GM03348 (cell line): ENCODE measurements around the gene GPC6.
A peak's percentile ranks its signal among the peaks of the same experiment; 100 is the strongest.

Source experiments
- DNase-seq: peaks from one replicate; pipeline ENCODE4 v3.0.0; 2012; ENCODE audit warnings: low spot score

GPC6 gene

DNA sequence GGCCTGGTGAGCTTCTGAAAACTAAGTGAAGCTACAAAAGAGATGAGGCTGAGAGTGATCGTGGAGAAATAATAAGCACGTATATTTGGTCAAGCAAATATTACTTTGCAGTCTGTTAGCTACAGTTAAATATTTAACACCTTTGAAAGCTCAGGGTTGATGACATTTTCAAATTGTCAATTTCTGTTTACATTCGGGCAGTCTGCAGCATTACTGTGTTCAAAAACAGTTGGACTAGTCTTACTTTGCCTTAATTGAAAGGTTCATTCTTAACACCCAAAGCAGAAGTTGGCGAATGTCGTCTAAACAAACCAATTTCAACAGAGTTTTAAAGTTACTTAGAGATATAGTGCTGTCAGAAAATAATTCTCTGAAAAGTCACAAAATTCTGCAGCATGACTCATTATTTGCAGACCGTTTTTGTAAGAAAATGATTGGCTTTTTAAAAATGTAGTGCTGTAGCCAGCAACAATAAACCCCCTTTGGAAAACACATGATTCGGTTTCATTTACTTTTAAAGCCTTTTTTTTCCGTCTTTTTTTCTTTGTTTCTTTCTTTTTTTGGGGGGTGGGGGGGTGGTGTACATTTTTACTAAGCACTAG, 549.0 kb downstream of the GPC6 start:
- DNase-seq: peak; percentile 57

DNA sequence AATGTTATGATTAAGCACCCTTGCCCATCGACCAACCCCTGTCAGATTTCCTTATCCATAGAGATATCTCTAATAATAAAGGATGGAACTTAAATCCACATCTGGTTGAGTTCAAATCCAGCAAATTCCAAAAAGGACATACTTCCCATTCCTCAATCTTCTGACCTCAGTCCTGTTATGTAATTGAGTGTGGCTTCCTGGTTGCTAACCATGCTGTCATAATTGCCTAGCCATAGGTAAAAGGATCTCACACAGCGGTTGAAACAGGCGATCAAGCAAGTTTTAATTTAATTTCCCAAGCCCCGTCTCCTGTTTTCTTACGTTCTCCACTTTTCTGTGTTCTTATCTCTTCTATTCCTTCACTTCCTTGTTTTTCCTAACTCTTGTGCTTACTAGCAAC, 550.3 kb downstream of the GPC6 start:
- DNase-seq: peak; percentile 39

DNA sequence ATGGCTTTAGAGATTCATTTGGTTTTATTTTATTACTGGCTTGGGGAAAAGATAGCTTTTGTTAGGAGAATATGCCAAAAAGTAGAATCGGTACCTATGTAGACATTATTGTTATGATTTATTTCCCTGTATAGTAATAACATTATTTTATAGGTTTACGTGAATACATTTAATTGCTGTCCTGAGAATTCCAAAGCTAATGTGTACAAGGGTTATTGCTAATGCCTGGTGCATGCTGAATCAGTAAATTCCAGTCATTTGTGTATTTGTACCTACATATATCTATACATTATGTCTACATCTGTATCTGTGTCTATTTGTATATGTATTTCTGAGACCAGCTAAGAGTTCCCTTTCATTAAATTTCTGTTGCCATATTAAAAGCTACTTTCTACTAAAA, 550.9 kb downstream of the GPC6 start:
- no peak for DNase-seq

DNA sequence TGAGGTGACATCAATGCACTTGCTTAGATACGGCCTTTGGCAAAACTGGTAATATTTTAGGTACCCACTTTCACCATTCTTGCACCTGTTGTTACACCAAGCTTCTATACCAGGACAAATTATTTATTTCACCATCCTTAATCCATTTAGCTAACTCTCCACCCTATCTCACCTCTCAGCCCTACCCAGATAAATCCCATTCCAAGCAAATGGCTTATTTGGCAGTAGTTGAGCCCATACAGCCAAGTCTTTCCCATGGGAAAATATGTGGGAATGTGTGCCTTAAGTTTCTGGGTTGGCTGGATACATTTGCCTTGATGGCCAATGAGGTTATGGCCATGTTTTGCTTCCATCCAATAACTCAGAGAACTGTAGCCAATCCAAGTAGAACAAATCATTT, 551.9 kb downstream of the GPC6 start:
- no peak for DNase-seq

DNA sequence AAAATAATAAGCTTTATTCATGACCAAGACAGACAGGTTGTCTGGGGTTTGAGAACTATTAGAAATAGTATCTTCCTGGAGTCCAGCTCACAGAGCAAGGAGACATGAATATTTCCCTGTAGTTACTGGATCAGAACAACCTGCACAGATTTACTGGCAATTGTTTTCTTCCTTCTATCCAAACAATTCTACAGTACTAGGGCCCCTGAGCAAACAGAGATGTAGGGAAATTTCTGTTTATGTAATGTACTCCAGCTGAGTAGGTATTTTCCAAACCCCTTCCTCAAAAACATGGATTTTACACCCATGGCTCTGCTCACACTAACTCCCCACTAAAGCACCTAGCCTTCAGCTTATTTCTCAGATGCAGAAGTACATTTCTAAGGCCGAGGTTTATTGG, 557.6 kb downstream of the GPC6 start:
- DNase-seq: no peak

DNA sequence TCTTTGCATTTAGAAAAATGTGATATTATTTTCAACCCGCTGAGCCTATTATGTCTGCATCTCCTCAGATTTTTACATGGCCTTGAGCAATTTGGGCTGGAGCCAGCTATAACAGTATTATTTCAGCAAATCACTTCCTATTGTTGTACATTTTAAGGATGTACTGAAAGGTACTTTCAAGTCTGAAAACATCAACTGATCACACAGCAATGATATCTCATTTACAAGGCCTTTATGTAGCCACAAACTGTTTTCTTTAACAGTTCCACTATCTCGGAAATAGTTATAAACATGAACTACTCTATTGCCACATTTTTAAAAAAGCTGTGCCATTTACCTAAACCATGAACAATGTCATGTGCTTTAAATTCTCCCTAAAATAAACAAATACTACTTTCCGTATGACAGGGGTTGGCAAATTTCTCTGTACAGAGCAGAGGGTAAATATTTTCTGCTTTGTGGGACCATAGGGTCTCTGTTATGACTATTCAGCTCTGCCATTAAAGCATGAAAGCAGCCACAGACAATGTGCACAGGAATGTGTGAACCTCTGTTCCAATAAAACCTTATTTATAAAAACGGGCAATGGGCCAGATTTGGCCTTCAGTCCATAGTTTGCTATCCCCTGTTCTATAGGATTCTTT, 560.4 kb downstream of the GPC6 start:
- no peak for DNase-seq

DNA sequence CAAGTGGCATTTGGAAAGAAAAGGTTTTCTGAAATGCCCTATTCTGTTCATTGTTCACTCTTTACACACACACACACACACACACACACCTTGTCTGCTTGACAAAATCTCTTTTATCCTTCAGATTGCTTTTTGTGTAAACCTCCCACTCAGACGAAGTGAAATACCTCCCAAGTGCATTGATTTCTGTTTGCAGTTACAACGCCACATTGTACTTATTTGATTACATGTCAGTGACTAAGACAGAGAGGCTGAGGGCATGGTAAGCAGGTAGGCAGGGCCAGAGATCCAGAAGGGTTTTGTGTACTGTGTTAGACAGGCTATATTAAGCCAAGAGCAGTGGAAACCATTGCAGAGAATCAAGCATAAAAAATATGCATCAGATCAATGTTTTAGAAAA, 561.8 kb downstream of the GPC6 start:
- DNase-seq: no peak

DNA sequence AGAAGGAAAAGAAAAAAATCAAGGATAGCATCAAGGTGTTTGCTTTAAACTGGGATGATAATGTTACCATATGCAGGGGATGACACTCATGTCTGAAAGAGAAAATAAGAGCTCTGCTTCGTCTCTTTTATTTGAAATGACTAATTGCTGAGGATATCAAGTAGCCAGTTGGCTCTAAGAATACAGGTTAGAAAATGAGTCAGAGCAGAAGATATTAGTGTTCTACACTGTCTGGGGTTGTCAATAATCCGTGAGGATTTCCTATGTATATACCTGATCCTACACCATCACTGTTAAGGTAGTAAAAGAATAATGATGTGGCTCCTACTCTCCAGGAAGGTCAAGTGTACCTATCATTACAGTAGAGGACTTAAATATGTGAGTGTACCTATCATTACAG, 562.5 kb downstream of the GPC6 start:
- no peak for DNase-seq

DNA sequence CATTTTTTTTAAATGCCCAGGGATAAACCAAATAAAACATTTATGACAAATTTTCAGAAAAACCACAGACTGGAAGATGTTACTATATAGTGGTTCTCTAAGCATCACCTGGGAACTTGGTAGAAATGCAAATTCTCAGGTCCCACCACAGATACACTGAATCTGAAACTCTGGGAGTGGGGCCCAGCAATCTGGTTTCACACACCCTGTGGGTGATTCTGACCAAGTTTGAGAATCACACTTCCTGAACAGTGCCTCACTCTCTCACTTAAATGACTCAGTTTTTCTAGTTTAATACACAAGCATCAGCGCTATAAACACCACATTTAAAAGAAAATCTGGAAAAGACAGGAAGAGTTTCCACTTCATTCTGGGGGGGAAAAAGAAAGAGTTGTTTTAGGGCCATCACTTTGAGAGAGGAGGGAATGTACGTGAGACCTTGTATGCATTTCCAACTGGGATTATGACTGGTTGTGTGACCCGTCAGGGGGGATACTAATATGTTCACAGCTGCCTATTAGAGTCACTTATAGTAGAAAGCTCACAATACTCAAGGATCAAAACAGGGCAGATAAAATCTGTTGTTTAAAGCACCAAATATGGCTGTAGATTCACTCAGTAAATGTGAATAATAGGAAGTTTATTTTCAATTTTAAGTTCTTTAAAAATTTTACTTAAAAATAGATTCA, 567.7 kb downstream of the GPC6 start:
- no peak for DNase-seq

DNA sequence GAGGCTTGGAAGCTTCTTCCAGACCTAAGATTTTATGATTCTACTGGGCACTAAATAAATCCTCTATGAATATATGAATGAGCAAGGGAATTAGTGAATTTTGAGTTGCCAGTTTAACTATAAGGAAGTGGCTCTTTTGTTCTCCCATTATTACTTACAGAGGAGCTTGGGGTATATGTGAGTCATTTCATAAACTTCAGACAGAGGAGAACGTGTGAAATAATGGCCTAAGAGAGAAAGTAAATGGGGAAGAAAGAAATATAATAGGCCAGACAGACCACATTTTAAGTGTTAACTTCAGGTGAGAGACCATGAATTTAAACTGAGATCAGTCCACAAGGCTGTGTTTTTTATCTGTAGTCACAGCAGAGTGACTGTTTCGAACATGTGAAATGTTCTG, 570.9 kb downstream of the GPC6 start:
- no peak for DNase-seq

DNA sequence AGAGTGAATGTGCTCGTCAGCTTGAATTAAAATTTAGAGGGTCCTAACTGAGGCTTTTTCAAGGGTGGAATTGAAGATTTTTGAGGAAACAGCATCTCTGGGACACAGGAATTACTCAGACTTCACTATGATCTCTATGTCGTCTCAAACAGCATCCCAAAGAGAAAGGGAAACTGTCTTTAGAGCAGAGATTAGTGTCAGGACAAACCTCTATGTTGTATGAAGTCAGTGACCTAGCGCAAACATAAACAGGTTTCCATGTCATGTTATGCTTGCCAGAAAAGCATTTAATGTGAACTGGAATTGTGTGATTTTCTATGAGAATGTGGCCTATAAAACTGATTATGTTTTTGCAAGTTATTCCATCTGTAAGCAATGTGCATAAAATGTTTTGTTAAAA, 573.7 kb downstream of the GPC6 start:
- no peak for DNase-seq

DNA sequence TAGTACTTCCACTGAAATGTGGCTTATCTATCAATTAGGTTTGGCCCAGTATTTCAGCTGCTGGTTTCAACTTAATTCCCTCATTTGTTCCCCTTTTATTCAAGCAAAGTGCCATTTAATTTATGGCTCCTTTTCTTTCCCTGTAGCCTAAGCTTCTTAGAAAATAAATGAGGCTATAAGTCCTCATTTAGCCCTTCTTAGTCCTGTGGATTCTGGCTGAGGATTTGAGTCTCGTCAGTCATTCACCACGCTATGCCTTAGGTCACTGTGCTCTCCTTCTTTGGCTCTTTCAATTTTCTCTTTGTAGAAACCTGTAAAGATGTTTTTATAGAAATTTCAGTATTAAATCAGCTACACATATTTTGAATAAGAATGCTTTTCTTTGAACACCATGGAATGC, 579.1 kb downstream of the GPC6 start:
- no peak for DNase-seq

DNA sequence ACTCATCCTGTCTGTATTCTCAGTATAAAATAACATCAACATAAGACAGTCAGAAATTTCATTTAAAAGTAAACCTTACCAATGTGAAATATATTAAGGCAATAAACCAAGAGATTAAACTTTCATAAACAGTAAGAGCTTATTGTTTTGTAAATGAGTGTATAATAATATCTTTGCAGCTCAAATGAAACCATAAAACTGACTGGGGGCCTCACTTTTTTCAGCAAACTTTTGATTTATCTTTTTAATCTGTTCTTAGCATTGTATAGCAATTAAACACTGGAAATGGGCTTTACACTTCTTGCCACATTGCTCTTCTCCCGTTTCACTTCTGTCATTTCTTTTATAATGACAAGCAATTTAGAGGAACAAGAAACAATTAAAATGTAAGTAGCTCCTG, 580.3 kb downstream of the GPC6 start:
- no peak for DNase-seq

DNA sequence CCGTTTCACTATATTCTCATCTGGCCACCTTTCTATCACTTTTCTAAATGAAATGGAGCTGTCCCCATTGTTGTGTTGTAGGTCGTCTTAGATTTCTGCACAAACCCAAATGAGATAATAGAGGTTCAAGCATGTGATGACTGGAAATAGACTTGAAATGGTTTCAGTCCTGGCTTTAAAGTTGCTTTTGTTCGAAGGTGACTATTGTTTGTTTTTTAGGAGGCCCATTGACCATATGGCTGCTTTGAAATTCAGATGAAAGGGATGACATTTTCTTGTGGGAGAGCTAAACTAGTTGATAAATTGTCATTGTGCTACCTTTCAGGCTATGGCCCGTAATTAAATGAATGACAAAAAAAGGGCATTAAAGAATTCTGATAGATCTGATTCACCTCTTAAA, 583.7 kb downstream of the GPC6 start:
- no peak for DNase-seq

DNA sequence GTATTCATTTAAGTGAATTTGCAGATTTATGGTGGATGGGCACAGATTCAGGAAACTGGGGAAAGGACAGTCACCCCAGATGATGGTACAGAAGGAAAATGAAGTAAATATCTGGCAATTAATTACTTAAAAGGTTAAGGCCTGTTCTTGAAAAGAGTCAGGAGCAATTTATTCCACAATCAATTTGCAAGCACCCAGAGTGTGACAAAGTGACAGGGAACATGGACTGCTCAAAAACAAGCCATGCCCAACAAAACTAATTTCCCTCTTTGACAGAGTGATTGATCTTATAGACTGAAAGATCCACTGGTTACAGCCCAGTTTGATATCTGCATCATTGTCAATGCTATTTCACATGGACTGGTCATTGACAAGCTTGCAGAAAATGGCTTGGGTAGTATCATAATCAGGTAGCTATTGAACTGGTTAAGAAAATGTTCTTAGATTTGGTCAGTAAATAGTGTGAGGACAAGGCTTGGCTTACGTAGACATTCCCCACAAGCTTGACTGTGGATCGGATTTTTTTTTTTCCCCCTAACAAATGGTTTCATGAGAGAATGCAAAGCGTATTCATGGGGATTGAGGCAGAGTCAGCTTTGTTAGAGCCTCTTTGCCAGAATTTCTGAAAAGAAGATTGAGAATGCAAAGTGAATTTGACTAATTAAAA, 584.6 kb downstream of the GPC6 start:
- DNase-seq: no peak

DNA sequence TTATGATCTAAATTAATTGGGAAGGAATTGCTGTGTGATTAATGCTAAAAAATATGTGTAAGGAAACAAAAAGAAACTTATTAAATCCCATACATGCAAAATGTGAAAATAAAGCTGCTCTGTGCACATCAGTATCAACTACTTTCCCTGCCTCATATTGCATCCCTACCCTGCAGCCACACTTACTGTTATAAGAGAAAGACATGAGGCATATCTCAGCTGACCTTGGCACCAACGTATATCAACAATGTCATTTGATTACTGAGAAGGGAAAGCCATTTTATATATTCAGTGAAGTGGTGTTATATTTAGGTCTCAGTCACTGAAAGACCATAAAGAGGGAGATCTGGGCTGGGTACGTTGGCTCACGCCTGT, 585.1 kb downstream of the GPC6 start:
- DNase-seq: no peak

DNA sequence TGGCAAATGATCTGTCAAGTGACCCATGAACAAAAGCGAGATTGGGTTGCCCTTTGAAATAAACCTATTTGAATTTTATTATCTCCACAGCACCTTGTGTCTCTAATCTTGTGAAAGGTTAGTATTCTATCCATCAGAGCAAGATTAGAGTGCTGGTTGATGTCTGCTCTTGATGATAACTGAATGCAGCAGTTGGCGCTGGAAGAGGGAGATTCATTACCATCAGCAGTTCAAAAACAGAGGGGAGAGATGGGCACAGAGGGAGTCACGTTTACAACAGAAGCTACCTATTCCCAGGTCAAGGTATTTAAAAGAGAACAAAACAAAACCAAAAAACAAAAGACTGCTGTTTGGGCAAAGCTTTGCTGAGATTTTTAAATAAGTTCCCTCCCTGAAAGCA, 588.1 kb downstream of the GPC6 start:
- no peak for DNase-seq

DNA sequence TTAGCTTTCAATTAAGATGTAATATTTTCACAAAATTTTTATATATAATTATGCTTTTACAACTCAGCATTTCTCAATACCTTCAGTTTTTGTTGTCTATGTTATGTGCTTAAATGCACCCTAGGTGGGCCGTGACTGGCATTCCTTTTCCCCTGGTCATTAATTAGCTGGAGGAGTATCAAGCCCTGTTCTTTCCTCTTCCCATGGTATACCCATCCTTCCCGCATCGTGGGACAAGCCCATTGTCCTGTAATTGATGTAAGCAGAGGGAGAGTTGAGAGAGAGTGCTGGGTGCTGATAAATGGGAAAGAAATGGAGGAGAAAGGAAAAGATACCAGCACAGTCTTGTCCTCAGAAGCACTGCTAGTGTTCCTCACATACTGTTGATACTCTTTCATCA, 591.7 kb downstream of the GPC6 start:
- no peak for DNase-seq

DNA sequence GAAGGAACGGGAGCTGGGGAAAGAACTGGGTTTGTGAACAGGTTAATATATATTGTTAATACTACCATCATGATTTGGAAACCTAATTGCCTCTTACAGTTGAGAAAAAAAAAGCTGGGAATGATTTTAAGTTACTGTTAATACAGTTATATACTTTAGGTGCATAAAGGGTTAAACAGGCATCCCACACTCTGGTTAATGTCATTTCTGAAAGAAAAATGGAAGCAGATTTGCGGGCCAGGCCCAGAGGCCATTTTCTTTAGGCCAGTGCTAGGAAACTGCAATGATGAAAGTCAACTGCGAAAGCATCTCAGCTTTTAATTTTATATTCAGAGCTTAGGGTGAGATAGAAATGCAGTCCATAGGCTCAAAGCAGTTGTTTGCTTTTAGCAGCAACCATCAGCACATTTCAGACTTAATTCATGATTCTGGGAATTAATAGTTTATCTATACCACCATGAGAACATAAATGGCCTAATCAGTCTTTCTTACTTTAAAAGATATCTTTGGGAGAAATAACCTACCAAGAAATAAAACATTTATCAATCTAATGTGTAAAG, 592.8 kb downstream of the GPC6 start:
- DNase-seq: no peak

DNA sequence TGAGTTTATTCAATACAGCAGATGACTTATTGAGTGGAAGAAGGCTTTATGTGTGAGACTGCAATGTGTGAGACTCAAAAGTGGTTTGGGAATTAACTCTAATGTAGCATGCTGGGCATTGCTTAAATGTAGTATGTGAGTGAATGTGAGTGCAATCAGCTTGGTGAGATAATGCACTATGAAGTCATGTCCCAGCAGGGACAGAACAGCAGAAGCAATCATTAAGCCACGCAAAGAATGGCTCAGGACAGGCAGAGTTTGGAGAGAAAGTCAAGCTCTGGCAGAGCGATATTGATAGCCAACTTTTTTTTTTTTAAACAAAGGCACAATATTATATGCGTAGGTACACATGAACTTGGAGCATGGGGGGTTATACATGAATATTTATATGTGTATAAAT, 597.7 kb downstream of the GPC6 start:
- no peak for DNase-seq

DNA sequence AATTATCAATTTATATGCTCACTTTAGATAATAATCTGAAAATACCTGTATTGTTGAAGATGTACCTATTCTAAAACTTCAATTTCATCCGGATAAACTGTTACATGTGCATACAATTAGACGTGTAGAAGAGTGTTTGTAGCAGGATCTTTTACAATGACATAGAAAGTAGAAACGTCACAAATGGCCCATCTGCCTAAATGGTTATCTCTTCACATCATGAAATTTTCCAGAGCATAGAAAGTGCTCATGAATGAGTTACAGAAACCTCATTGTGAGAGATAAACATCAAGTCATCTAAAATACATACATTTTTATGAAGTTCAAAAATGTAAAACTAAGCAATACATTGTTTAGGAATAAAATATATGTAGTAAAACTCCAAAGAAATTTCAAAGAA, 607.4 kb downstream of the GPC6 start:
- DNase-seq: no peak

DNA sequence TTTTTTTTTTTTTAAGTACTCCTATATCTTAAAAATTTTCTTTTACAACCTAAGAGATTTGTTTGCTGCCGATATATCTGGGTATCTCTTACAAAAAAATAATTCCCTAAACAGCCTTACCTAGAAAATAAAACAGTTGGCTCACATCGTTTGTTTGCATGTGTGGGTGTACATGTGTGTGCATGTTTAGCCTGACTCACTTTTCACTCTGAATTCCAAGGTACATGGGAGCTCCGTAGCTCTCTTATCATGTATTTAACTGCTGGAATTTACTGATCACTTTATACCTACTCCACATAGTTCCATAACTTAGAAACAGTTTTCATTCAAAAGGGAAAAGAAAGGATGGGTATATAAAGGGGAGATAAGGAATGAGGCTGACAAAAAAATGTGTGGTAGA, 616.5 kb downstream of the GPC6 start:
- DNase-seq: no peak

DNA sequence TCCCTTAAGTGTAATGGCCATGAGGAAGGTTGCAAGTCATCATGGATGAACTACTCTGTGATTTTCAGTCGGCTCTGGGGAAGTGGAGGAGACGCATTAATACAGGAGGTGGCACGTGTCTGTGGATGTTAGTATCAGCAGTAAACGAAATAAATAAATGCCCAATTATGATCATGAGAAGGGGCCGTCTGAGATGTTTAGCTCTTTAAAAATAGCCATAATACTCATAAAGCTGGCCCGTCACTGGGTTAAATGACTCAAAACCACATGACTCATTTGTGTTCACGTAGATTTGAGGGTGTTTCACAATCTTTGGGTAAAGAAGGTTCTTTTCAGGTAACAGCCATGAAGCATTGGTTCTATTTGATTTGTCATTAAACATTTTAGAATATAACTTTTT, 620.6 kb downstream of the GPC6 start:
- DNase-seq: peak; percentile 29
